ENCODE data around the gene PARP16.

PARP16 gene

DNA sequence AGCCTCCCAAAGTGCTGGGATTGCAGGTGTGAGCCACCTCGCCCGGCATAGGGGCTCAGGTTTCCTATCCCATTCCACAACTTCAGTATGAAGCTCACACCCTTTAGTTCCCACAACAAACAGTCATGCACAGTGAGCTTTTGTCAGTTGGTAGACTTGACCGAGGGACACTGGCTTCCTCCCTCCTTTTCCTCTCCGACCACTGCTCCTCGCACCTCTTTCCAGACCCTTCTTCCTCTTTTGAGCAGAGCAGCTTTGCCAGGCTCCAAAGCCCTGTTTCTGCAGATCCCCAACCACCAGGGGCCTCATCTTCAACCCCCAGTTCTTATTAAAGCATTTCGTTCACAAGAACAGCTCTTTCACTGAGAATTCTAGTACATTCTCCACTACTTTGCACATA is 62.7 kb downstream of the PARP16 start:
- POLR2A ChIA-PET = interaction anchor here (0.6 kb wide), 1 partner anchor 12 kb away, joined by 3 read pairs; no protein-coding TSS in a partner anchor
- Histone ChIP-seq H3K4me3 (ENCODE audit: low read depth, low read length) (no peak overlapping the region), H3K4me1 (ENCODE audit: control insufficient read depth, insufficient read depth, low read length) (no peaks in the 10 kb centered on the region), H3K36me3 (ENCODE audit: control insufficient read depth in 2 of 2, insufficient read depth in 1 of 2, low read length in 2 of 2) (no peaks in the 10 kb centered on the region), H3K9me3 (ENCODE audit: control insufficient read depth, insufficient read depth, low read depth, low read length) (no peaks in the 10 kb centered on the region), H3K27ac (ENCODE audit: extremely low read depth, low read depth, low read length) (no peak overlapping the region)
- CTCF ChIA-PET = no interaction called here
- TF ChIP-seq ZIC2 (tag by site-specific recombination; IDR thresholded peaks at IDR 0.05) = no peak
- TF ChIP-seq PRDM2 (tag by site-specific recombination; IDR thresholded peaks at IDR 0.05; ENCODE audit: borderline replicate concordance) = no peak
- no peak for TF ChIP-seq ZNF274 (IDR thresholded peaks at IDR 0.05; ENCODE audit: low read length)
- TF ChIP-seq ZNF274 (tag by site-specific recombination; IDR thresholded peaks at IDR 0.05; ENCODE audit: borderline replicate concordance) = no peak
- TF ChIP-seq ZNF704 (tag by site-specific recombination; IDR thresholded peaks at IDR 0.05) = no peak
- no peak for TF ChIP-seq ZNF354C (tag by site-specific recombination; IDR thresholded peaks at IDR 0.05; ENCODE audit: borderline replicate concordance, low read depth)
- no peak for TF ChIP-seq ZNF571 (tag by site-specific recombination; IDR thresholded peaks at IDR 0.05)
- TF ChIP-seq ZNF157 (tag by site-specific recombination; IDR thresholded peaks at IDR 0.05) = no peak
- no peak for TF ChIP-seq ZNF239 (tag by site-specific recombination; IDR thresholded peaks at IDR 0.05)
- TF ChIP-seq EGR2 (tag by site-specific recombination; IDR thresholded peaks at IDR 0.05; ENCODE audit: low read depth) = no peak
- TF ChIP-seq ZNF776 (tag by site-specific recombination; IDR thresholded peaks at IDR 0.05; ENCODE audit: borderline replicate concordance) = no peak
- no peak for TF ChIP-seq KLF1 (tag by site-specific recombination; IDR thresholded peaks at IDR 0.05)
- no peak for TF ChIP-seq ZNF624 (tag by site-specific recombination; IDR thresholded peaks at IDR 0.05)

DNA sequence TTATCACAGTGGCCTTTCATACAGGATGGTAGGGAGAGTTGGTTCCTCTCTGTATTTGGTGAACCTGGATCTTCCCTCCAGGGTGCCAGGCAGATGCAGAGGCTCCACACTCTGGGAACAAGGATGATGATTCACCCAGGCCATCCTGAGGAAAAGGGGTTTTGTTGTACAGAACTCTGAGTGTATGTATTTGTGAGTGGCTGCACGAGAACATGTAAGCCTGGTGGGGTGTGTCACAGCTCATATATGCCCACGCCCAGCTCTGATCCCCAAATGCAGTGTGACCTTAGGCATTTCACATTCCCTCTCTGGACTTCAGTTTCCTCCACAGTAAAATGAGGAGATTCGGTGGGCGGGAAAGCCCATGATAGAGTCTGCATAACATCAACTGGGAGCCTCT is 63.8 kb downstream of the PARP16 start:
- Histone ChIP-seq H3K9me3 (ENCODE audit: control insufficient read depth, insufficient read depth, low read depth, low read length) (no peaks in the 10 kb centered on the region), H3K36me3 (ENCODE audit: control insufficient read depth in 2 of 2, insufficient read depth in 1 of 2, low read length in 2 of 2) (no peaks in the 10 kb centered on the region), H3K27ac (ENCODE audit: extremely low read depth, low read depth, low read length) (no peak overlapping the region), H3K4me1 (ENCODE audit: control insufficient read depth, insufficient read depth, low read length) (no peaks in the 10 kb centered on the region), H3K4me3 (ENCODE audit: low read depth, low read length) (no peak overlapping the region)
- POLR2A ChIA-PET = no interaction called here
- CTCF ChIA-PET = interaction anchor here (0.6 kb wide), 1 partner anchor 31 kb away, joined by 3 read pairs; no protein-coding TSS in a partner anchor
- no peak for TF ChIP-seq ZNF610 (tag by site-specific recombination; IDR thresholded peaks at IDR 0.05; ENCODE audit: borderline replicate concordance)
- TF ChIP-seq ZNF664 (tag by site-specific recombination; IDR thresholded peaks at IDR 0.05) = no peak
- no peak for TF ChIP-seq KLF10 (tag by site-specific recombination; IDR thresholded peaks at IDR 0.05)
- TF ChIP-seq ZNF514 (tag by site-specific recombination; IDR thresholded peaks at IDR 0.05) = no peak
- no peak for TF ChIP-seq HOXA7 (CRISPR knock-in tag; IDR thresholded peaks at IDR 0.05; ENCODE audit: borderline replicate concordance)
- TF ChIP-seq ZBTB1 (tag by site-specific recombination; IDR thresholded peaks at IDR 0.05) = no peak
- no peak for TF ChIP-seq HOXD13 (CRISPR knock-in tag; IDR thresholded peaks at IDR 0.05; ENCODE audit: borderline replicate concordance)
- no peak for TF ChIP-seq ZNF121 (tag by site-specific recombination; IDR thresholded peaks at IDR 0.05)
- TF ChIP-seq ZBTB7A (tag by site-specific recombination; IDR thresholded peaks at IDR 0.05; ENCODE audit: low read depth) = no peak
- TF ChIP-seq ZNF335 (tag by site-specific recombination; conservative IDR thresholded peaks at IDR 0.05) = no peak
- TF ChIP-seq ZNF24 (tag by site-specific recombination; IDR thresholded peaks at IDR 0.05) = no peak
- TF ChIP-seq, protein P1, sequence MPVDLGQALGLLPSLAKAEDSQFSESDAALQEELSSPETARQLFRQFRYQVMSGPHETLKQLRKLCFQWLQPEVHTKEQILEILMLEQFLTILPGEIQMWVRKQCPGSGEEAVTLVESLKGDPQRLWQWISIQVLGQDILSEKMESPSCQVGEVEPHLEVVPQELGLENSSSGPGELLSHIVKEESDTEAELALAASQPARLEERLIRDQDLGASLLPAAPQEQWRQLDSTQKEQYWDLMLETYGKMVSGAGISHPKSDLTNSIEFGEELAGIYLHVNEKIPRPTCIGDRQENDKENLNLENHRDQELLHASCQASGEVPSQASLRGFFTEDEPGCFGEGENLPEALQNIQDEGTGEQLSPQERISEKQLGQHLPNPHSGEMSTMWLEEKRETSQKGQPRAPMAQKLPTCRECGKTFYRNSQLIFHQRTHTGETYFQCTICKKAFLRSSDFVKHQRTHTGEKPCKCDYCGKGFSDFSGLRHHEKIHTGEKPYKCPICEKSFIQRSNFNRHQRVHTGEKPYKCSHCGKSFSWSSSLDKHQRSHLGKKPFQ (tag by site-specific recombination; IDR thresholded peaks at IDR 0.05) = no peak
- TF ChIP-seq ZNF354C (tag by site-specific recombination; IDR thresholded peaks at IDR 0.05; ENCODE audit: borderline replicate concordance, low read depth) = no peak
- TF ChIP-seq, protein P2, sequence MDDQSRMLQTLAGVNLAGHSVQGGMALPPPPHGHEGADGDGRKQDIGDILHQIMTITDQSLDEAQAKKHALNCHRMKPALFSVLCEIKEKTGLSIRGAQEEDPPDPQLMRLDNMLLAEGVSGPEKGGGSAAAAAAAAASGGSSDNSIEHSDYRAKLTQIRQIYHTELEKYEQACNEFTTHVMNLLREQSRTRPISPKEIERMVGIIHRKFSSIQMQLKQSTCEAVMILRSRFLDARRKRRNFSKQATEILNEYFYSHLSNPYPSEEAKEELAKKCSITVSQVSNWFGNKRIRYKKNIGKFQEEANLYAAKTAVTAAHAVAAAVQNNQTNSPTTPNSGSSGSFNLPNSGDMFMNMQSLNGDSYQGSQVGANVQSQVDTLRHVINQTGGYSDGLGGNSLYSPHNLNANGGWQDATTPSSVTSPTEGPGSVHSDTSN (CRISPR knock-in tag; IDR thresholded peaks at IDR 0.05) = no peak
- no peak for TF ChIP-seq GLIS2 (tag by site-specific recombination; IDR thresholded peaks at IDR 0.05)
